Hematopoietic multipotent progenitor cell treated with erythropoietin and hydrocortisone succinate and interleukin-3 and kit ligand, for 4 days (in vitro differentiated cells): Measurements from ENCODE around the gene NCAM2.
"Not testable (repeated sequence)": the region's sequence is repeated elsewhere in the genome, so short reads cannot be mapped to it uniquely, and the experiment has no call there.

ENCODE experiments used
- DNase-seq: peaks from one replicate; pipeline ENCODE4 v3.0.0-alpha.2; 2015

NCAM2 gene

DNA sequence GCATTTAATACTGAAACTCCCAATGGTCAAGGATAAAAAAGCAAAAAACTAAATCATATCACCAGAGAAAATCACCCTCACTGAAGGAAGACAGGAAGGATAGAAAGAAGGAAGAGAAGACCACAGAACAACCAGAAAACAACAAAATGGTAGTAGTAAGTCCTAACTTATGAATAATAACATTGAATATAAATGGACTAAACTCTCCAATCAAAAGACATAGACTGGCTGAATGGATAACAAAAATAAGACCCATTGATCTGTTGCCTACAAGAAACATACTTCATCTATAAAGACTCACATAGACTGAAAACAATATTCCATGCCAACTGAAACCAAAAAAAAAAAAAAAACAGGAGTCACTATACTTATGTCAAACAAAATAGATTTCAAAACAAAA, 347.7 kb downstream of the NCAM2 start:
- no peak for DNase-seq

DNA sequence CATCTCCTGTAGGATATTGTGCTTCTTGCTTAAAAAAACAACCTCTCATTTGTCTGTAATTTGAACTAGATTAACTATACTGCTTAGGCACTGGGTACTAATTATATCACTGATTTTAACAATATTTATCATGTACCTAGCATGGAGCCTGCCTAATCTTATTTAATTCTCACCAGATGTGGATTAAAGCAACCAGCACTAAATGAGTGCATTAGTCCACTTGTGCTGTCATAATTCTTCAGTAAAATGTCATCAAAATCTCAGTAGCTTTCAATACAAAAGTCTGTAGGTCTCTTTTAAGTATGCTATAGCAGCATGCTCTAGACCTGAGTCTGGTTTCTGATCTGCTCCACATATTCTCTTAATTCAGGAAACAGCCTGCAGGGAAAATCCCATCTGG, 368.1 kb downstream of the NCAM2 start:
- no peak for DNase-seq

- no peak for DNase-seq
These were observed 369.4 kb downstream of the NCAM2 start for GRCh38 chr21:21367583-21367982.

- peak; percentile 7 for DNase-seq
These were observed 375.8 kb downstream of the NCAM2 start for GRCh38 chr21:21373969-21374368.

DNA sequence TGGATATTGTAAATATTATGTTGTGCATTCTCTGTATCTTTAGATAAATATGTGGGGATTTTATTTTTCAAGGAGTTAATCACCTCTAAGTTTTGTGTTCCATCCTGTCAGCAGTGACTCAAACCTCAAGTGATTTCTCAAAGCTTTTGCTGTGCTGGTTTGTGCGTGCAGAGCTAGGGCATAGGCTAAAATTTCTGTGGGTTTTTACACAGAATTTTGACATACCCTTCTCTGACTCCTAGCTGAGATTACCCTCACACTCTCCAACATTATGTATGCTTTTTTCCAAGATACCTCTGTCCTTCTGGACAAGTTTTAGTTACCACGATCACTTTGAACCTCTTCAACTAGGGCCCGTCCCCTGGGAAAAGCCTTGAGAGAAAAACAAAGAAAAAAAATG, 384.9 kb downstream of the NCAM2 start:
- no peak for DNase-seq

DNA sequence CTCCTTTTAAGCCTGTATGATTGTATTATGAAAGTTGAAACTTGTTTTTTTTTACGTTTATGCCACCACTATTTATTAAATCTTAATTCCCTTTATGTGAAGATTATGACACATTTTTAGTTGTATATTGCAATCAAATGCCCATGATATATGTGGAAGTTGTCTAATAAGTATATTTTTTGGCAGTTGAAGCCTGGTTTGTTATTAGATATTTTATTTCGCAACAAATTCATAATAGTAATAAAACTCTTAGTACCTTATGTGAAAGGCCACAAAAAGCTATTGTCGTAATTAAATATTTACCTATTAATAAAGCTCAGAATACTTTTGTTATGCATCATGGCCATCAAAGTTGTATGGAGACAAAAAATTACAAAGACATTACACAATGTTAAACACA, 386.8 kb downstream of the NCAM2 start:
- no peak for DNase-seq

GRCh38 chr21:21385404-21385803, 387.2 kb downstream of the NCAM2 start:
- DNase-seq: no peak

- no peak for DNase-seq
These were observed 389.7 kb downstream of the NCAM2 start for GRCh38 chr21:21387916-21388315.

DNA sequence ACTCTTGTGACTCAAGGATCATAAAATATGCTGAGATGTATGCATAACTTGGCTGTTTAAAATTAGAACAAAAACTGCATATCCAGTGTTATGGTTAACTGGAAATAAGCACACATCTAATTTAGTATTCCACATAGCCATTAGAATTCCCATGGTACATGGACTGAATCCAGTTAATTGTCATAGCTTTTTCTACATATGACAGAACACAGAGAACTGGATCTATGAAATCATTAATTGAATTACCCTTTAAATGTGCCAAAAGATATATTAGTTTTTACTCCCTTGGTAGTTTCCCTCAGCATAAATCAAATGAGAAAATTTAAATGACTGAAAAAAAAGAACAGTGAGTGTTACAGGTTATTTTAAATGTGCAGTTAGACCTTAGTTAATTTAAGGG, 395.9 kb downstream of the NCAM2 start:
- no peak for DNase-seq

- no peak for DNase-seq
These were observed 398.2 kb downstream of the NCAM2 start for GRCh38 chr21:21396424-21396823.

DNA sequence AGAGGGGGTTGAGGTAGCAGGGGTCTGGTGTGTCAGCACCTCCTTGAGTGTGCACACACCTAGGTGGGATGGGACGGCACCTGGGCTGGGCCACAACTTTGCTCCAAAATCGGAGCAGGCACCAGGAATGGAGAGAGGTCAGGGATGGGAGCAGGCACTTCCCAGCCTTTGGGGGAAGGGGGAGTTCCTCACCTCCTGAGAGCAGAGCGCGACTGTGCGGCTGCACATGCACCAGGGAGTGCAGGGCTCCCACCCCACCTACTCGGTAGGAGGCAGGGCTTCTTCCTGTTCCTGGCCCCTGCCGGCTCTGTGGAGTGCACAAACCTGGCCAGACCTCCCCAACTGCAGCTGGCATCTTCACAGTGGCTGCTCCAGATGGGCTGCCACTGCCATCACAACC, 399.3 kb downstream of the NCAM2 start:
- DNase-seq: no peak

- no peak for DNase-seq
These were observed 403.2 kb downstream of the NCAM2 start for GRCh38 chr21:21401444-21401843.

DNA sequence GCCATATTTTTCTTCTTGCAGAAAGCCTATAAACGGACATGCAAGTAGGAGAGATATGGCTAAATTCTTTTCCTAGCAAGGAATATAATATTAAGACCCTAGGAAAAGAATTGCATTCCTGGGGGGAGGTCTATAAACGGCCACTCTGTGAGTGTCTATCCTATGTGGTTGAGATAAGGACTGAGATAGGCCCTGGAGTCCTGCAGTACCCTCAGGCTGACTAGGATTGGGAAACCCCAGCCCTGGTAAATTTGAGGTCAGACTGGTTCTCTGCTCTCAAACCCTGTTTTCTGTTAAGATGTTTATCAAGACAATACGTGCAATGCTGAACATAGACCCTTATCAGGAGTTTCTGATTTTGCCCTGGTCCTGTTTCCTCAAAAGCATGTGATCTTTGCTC, 404.0 kb downstream of the NCAM2 start:
- not testable (repeated sequence) for DNase-seq

DNA sequence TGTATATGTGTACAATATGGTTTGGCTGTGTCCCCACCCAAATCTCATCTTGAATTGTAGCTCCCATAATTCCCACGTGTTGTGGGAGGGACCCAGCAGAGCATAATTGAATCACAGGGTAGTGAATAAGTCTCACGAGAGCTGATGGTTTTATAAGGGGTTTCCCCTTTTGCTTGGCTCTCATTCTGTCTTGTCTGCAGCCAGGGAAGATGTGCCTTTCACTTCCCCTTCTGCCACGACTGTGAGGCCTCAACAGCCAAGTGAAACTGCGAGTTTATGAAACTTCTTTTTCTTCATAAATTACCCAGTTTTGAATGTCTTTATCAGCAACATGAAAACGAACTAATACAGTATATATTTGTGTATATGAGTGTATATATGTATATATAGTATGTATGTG, 406.1 kb downstream of the NCAM2 start:
- DNase-seq: not testable (repeated sequence)

- no peak for DNase-seq
These were observed 408.7 kb downstream of the NCAM2 start for GRCh38 chr21:21406921-21407320.

GRCh38 chr21:21412096-21412495, 413.9 kb downstream of the NCAM2 start:
- DNase-seq: no peak

DNA sequence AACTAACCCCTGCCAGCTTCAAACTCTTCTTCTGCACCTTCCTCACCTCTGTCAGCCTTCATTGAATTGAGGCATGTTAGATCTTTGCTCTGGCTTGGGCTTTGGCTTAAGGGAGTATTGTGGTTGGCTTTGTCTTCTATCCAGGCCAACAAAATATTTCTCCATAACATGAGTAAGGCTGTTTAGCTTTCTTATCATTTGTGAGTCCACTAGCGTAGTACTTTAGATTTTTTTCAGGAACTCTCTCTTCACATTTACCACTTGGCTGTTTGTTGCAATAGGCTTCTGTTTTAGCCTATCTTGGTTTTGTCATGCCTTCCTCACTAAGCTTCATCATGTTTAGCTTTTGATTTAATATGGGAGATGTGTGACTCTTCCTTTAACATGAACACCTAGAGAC, 417.5 kb downstream of the NCAM2 start:
- DNase-seq: no peak

GRCh38 chr21:21434944-21435343, 436.7 kb downstream of the NCAM2 start:
- no peak for DNase-seq

DNA sequence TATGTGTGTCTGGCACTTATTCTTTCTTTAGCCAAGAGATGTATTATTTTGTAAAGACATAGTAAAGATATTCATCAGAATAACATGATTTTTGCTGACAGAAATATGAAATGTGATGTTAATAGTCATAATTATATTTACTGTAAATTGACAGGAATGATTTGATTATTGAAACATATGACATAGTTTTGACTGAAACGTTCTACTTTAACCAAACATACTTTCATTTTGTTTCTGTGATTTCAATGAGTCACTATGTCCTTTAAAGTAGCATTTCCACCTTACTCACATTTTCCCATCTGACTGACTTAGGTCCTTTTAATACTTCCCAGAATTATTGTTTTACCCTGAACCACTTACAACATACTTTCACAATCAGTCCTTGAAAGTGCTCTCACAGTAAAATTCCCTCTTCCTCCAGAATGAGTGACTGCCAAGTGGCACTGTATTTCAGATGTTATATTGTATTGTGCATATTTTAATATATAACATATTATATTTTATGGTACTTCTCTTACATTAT, 437.9 kb downstream of the NCAM2 start:
- no peak for DNase-seq

DNA sequence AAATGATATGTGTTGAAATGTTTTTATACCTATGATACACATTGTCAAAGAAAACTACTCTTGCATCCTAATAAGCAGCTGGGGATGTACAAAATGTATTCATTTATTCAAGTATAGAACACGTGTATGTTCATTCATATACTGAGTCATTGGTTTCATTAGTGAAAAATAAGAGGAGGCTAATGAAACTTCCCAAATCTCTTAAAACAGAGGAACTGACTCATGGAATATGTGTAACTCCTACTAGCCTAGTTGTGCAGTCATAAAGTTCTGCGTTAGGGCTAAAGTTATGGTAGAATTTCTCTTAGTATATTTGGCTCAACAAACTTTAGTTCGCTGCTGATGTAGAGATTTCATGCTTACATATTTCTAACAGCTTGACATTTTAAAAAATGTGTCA, 441.6 kb downstream of the NCAM2 start:
- DNase-seq: no peak

DNA sequence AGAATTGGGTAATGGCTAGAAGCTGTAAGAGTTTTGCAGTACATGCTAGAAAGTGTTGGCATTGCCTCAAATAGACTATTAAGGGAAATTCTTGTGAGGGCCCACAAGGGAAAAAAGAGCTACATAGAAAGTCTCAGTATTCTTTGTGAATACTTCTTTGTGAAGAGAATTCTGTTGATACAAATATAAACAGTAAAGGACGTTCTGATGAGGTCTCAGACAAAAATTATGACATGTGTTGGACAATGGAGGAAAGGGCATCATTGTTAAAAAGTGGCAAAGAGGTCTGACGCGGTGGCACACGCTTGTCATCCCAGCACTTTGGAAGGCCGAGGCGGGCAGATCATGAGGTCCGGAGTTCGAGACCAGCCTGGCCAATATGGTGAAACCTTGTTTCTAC, 458.9 kb downstream of the NCAM2 start:
- no peak for DNase-seq

DNA sequence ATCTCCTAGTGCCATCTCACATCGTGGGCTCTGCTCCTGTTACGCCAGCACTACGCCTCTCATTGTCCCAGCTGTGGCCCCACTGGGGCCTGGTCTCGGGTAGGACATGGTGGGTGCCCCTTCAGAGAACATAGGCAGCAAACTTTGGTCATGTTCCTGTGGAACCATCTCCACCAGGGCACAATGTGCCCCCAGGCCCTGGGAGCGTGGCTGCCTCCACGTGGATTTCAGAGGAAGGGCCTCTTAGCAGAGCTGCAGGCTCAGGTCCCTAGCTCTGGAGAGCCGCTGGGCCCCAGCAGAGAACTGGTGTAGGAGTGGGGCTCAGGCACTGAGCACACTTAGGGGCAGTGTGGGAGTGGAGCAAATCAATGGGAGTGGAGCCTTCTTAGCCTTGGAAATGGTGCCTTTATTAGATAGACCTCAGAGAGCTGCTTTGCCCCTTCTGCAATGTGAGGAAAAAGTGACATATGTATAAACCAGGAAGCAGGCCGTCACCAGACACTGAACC, 460.0 kb downstream of the NCAM2 start:
- DNase-seq: no peak

DNA sequence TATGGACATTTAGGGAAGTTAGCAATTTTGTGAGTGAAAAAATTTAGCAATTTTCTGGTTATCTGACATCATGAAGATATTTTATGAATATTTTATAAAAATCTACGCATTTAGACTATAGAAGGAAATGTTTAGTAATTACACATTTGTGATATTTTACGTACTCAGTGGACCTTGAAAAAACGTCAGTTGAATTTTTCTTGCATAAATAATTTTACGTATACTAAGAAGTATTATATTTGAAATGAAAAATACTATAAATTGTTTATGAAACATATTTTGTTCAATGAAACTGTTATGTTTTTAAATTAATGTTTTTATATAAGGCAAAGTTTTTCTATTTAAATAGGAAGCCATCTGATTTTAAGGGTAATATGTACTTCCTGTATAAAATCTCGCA, 462.8 kb downstream of the NCAM2 start:
- DNase-seq: no peak

GRCh38 chr21:21463456-21463855, 465.2 kb downstream of the NCAM2 start:
- no peak for DNase-seq

DNA sequence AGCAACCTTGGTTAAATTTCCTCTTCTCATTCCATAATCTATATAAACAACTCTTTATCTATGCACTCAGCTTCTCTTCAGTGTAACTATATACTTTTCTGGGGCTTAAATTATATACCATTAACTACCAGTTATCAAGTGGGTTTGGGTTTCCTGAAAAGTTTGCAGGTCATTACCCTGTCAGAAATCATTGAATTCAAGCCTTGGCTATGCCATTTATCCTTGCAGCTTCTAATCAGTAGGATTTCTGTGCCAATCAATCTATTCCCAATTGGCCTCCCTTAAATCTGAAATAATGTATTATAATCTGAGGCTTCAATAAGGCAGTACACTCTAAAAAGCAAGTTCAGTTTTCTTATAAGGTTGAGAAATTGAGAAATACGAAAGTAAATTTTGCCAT, 466.5 kb downstream of the NCAM2 start:
- no peak for DNase-seq

GRCh38 chr21:21466752-21467151, 468.5 kb downstream of the NCAM2 start:
- no peak for DNase-seq
